Measurements from ENCODE around the gene COL11A1. TPM values are rescaled to one million over a fixed set of nuclear protein-coding genes. Genes with fewer than 3 reads are reported as not detected.

COL11A1 gene
- polyA plus RNA-seq, 2 of the 4 experiments (the other 2 are of a cell fraction): 6.8 to 13.6 TPM

DNA sequence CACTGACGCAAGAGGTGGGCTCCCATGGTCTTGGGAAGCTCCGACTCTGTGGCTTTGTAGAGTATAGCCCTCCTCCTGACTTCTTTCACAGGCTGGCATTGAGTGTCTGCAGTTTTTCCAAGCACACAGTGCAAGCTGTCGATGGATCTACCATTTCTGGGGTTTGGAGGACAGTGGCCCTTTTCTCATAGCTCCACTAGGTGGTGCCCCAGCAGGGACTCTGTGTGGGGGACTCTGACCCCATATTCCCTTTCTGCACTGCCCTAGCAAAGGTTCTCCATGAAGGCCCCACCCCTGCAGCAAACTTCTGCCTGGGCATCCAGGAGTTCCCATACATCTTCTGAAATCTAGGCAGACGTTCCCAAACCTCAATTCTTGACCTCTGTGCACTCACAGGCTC, 236.2 kb downstream of the COL11A1 start:
- Histone ChIP-seq H3K4me1 (no peaks in the 10 kb centered on the region), H3K4me2 (no peak overlapping the region), H3K9me3 (no peaks in the 10 kb centered on the region), H3K27ac (no peak overlapping the region), H3K4me3 (no peak overlapping the region)
- ATAC-seq (no peak), FAIRE-seq (no peak), DNase-seq (ENCODE audit: low read depth in 1 of 2, low spot score in 1 of 2) (no peak)
- ChIA-PET CTCF (no interaction called here), POLR2A (no interaction called here)
- WGBS (ENCODE audit: missing lambda C conversion rate): 82% methylated on average over 3 of the region's 4 CpGs
- TF ChIP-seq NFE2L2 (conservative IDR thresholded peaks at IDR 0.05; ENCODE audit: low read length) (no peak), KDM1A (IDR thresholded peaks at IDR 0.05; ENCODE audit: low read depth) (no peak)
- TF ChIP-seq, protein P1, sequence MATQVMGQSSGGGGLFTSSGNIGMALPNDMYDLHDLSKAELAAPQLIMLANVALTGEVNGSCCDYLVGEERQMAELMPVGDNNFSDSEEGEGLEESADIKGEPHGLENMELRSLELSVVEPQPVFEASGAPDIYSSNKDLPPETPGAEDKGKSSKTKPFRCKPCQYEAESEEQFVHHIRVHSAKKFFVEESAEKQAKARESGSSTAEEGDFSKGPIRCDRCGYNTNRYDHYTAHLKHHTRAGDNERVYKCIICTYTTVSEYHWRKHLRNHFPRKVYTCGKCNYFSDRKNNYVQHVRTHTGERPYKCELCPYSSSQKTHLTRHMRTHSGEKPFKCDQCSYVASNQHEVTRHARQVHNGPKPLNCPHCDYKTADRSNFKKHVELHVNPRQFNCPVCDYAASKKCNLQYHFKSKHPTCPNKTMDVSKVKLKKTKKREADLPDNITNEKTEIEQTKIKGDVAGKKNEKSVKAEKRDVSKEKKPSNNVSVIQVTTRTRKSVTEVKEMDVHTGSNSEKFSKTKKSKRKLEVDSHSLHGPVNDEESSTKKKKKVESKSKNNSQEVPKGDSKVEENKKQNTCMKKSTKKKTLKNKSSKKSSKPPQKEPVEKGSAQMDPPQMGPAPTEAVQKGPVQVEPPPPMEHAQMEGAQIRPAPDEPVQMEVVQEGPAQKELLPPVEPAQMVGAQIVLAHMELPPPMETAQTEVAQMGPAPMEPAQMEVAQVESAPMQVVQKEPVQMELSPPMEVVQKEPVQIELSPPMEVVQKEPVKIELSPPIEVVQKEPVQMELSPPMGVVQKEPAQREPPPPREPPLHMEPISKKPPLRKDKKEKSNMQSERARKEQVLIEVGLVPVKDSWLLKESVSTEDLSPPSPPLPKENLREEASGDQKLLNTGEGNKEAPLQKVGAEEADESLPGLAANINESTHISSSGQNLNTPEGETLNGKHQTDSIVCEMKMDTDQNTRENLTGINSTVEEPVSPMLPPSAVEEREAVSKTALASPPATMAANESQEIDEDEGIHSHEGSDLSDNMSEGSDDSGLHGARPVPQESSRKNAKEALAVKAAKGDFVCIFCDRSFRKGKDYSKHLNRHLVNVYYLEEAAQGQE (IDR thresholded peaks at IDR 0.05): no peak

DNA sequence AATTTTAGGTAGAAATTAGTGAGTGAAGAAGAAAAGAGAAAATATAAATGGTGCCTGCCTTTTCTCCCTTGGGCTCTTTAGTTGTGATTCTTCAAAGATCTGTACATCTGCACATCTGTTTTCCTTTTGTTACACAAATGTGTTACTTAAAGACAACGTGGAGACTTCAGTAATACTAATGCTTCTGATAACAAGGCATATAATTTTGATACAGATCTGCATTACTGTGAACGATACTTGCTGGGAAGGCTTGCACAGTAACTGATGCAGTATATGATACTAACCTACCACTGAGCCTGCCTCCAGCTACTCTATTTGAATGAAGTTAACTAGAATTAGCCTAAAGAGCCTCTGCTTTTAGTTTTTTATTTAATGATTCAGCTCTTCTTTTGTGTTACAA, 244.6 kb downstream of the COL11A1 start:
- ATAC-seq: no peak
- FAIRE-seq: no peak
- no peaks in the 10 kb centered on the region for H3K4me1 ChIP-seq
- no peak overlapping the region for H3K4me3 ChIP-seq
- TF ChIP-seq HDAC2 (IDR thresholded peaks at IDR 0.05) (no peak), CBX2 (IDR thresholded peaks at IDR 0.05; ENCODE audit: borderline replicate concordance, low read depth) (no peak), ZSCAN20 (CRISPR knock-in tag; IDR thresholded peaks at IDR 0.05) (no peak), NFE2L2 (conservative IDR thresholded peaks at IDR 0.05; ENCODE audit: low read length) (no peak)
- ChIA-PET CTCF (no interaction called here), POLR2A (no interaction called here)
- 44% methylated on average over 2 of the region's 2 CpGs for WGBS (ENCODE audit: missing lambda C conversion rate)
- no peak overlapping the region for H3K4me2 ChIP-seq
- H3K9me3 ChIP-seq: no peaks in the 10 kb centered on the region
- no peak for DNase-seq (ENCODE audit: low read depth in 1 of 2, low spot score in 1 of 2)
- no peak overlapping the region for H3K27ac ChIP-seq

DNA sequence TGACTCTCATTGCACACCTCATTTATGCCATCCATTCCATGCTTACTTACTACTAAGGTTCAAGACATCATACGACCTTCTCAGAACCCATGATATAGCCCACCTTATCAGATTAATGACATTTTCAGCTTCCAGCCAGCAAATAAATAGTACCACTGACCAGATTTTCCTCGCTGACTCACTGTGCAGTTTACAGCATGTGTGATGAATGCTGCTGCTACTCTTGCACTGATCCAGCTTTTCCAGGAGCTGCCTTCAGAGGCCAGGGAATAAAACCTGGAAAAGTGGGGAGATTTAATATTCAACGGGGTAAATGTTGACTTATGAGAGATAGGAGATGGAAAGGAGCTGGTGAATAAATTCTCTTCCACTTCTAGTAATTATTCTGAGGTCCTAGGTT, 247.1 kb downstream of the COL11A1 start:
- Histone ChIP-seq H3K4me2 (no peak overlapping the region), H3K9me3 (no peaks in the 10 kb centered on the region), H3K4me3 (no peak overlapping the region), H3K27ac (no peak overlapping the region), H3K4me1 (no peaks in the 10 kb centered on the region)
- TF ChIP-seq KDM5A (IDR thresholded peaks at IDR 0.05): no peak
- TF ChIP-seq FOSL2 (IDR thresholded peaks at IDR 0.05): no peak
- TF ChIP-seq FOSL2 (CRISPR knock-in tag; IDR thresholded peaks at IDR 0.05): no peak
- TF ChIP-seq, protein P2, sequence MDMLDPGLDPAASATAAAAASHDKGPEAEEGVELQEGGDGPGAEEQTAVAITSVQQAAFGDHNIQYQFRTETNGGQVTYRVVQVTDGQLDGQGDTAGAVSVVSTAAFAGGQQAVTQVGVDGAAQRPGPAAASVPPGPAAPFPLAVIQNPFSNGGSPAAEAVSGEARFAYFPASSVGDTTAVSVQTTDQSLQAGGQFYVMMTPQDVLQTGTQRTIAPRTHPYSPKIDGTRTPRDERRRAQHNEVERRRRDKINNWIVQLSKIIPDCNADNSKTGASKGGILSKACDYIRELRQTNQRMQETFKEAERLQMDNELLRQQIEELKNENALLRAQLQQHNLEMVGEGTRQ (IDR thresholded peaks at IDR 0.05): no peak
- TF ChIP-seq, protein P3, sequence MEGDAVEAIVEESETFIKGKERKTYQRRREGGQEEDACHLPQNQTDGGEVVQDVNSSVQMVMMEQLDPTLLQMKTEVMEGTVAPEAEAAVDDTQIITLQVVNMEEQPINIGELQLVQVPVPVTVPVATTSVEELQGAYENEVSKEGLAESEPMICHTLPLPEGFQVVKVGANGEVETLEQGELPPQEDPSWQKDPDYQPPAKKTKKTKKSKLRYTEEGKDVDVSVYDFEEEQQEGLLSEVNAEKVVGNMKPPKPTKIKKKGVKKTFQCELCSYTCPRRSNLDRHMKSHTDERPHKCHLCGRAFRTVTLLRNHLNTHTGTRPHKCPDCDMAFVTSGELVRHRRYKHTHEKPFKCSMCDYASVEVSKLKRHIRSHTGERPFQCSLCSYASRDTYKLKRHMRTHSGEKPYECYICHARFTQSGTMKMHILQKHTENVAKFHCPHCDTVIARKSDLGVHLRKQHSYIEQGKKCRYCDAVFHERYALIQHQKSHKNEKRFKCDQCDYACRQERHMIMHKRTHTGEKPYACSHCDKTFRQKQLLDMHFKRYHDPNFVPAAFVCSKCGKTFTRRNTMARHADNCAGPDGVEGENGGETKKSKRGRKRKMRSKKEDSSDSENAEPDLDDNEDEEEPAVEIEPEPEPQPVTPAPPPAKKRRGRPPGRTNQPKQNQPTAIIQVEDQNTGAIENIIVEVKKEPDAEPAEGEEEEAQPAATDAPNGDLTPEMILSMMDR (IDR thresholded peaks at IDR 0.05): no peak
- TF ChIP-seq PHF8 (IDR thresholded peaks at IDR 0.05; ENCODE audit: borderline replicate concordance, low read depth): no peak
- no peak for TF ChIP-seq TFCP2L1 (CRISPR knock-in tag; IDR thresholded peaks at IDR 0.05)
- no peak for TF ChIP-seq ZNF302 (CRISPR knock-in tag; IDR thresholded peaks at IDR 0.05)
- TF ChIP-seq FOXS1 (CRISPR knock-in tag; IDR thresholded peaks at IDR 0.05): no peak
- no peak for TF ChIP-seq MAFK (IDR thresholded peaks at IDR 0.05; ENCODE audit: partially characterized antibody)
- no peak for TF ChIP-seq RNF2 (IDR thresholded peaks at IDR 0.05; ENCODE audit: borderline replicate concordance, low read depth)
- no peak for TF ChIP-seq TP53 (CRISPR knock-in tag; IDR thresholded peaks at IDR 0.05)
- no peak for TF ChIP-seq RAD21 (conservative IDR thresholded peaks at IDR 0.05 in 1 of 2, IDR thresholded peaks at IDR 0.05 in 1 of 2)
- TF ChIP-seq, protein P4, sequence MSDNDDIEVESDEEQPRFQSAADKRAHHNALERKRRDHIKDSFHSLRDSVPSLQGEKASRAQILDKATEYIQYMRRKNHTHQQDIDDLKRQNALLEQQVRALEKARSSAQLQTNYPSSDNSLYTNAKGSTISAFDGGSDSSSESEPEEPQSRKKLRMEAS (IDR thresholded peaks at IDR 0.05): no peak
- TF ChIP-seq HOXB5 (CRISPR knock-in tag; IDR thresholded peaks at IDR 0.05): no peak
- no peak for TF ChIP-seq EHF (CRISPR knock-in tag; IDR thresholded peaks at IDR 0.05)
- TF ChIP-seq, protein P5, sequence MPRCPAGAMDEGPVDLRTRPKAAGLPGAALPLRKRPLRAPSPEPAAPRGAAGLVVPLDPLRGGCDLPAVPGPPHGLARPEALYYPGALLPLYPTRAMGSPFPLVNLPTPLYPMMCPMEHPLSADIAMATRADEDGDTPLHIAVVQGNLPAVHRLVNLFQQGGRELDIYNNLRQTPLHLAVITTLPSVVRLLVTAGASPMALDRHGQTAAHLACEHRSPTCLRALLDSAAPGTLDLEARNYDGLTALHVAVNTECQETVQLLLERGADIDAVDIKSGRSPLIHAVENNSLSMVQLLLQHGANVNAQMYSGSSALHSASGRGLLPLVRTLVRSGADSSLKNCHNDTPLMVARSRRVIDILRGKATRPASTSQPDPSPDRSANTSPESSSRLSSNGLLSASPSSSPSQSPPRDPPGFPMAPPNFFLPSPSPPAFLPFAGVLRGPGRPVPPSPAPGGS (IDR thresholded peaks at IDR 0.05): no peak
- TF ChIP-seq RARB (CRISPR knock-in tag; IDR thresholded peaks at IDR 0.05): no peak
- TF ChIP-seq MYC (IDR thresholded peaks at IDR 0.05; ENCODE audit: borderline replicate concordance, low read length): no peak
- DNase-seq (ENCODE audit: low read depth in 1 of 2, low spot score in 1 of 2): no peak
- 32% methylated on average over 3 of the region's 3 CpGs for WGBS (ENCODE audit: missing lambda C conversion rate)
- no peak for FAIRE-seq
- ChIA-PET CTCF (no interaction called here), POLR2A (no interaction called here)
- ATAC-seq: no peak
